Bronchial epithelial cell (primary cell): ENCODE measurements around the gene SLC25A18. TPM values are rescaled to one million over a fixed set of nuclear protein-coding genes. Genes with fewer than 3 reads are reported as not detected.

Source experiments
- DNase-seq: peaks from one replicate; pipeline ENCODE4 v3.0.0-alpha.2; 2010; ENCODE audit warnings: low read depth
- FAIRE-seq: peaks from 2 replicates; lab custom pipeline; 2011; peaks lifted over from hg19 to GRCh38; lab: Jason Lieb, UNC
- H3K27me3 ChIP-seq: 2 replicates; pipeline ENCODE4 v1.5.1; 2011; ENCODE audit warnings: low read length; ENCODE audit not compliant: control insufficient read depth, insufficient read depth
- H3K36me3 ChIP-seq: 2 replicates; pipeline ENCODE4 v1.5.1; 2011; ENCODE audit warnings: low read length; ENCODE audit not compliant: control insufficient read depth, insufficient read depth
- H3K4me3 ChIP-seq: 2 replicates; pipeline ENCODE4 v1.5.1; 2011; ENCODE audit warnings: mild to moderate bottlenecking, low read depth, low read length, control low read depth
- total RNA-seq: library from RNA; depleted of rRNA; stranded (reverse); fragments of >200 nt; gene quantifications from 2 replicates; pipeline ENCODE4 v1.2.1, GENCODE V29; 2014
- TF ChIP-seq, protein P1 (sequence below): IDR thresholded peaks from 2 replicates; pipeline ENCODE4 v1.5.1; 2011; ENCODE audit warnings: mild to moderate bottlenecking, moderate library complexity, low read length, control low read depth, inconsistent platforms; ENCODE audit not compliant: insufficient read depth, severe bottlenecking

The SLC25A18 gene
- total RNA-seq, 1 donor from 2014 or later, result not detected

DNA sequence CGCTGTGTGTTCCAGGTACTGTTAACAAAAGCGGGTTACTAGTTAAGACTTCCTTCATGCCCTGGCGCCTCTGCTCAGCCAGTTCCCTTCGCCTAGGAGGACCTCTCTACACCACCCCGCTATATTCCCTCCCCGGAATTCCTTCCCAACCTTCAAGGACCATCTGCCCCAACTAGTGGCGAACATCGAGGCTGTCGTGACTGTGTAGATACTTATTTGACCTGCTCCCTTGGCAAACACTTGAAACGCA is 74.8 kb downstream of the SLC25A18 start:
- Histone ChIP-seq H3K36me3 (peaks cover 1% of the 10 kb centered on the region), H3K4me3 (peak overlapping the region; percentile 75), H3K27me3 (no peaks in the 10 kb centered on the region)
- no peak for FAIRE-seq
- DNase-seq, result peak; percentile 76
- TF ChIP-seq, protein P1, sequence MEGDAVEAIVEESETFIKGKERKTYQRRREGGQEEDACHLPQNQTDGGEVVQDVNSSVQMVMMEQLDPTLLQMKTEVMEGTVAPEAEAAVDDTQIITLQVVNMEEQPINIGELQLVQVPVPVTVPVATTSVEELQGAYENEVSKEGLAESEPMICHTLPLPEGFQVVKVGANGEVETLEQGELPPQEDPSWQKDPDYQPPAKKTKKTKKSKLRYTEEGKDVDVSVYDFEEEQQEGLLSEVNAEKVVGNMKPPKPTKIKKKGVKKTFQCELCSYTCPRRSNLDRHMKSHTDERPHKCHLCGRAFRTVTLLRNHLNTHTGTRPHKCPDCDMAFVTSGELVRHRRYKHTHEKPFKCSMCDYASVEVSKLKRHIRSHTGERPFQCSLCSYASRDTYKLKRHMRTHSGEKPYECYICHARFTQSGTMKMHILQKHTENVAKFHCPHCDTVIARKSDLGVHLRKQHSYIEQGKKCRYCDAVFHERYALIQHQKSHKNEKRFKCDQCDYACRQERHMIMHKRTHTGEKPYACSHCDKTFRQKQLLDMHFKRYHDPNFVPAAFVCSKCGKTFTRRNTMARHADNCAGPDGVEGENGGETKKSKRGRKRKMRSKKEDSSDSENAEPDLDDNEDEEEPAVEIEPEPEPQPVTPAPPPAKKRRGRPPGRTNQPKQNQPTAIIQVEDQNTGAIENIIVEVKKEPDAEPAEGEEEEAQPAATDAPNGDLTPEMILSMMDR, result peak; percentile 20

DNA sequence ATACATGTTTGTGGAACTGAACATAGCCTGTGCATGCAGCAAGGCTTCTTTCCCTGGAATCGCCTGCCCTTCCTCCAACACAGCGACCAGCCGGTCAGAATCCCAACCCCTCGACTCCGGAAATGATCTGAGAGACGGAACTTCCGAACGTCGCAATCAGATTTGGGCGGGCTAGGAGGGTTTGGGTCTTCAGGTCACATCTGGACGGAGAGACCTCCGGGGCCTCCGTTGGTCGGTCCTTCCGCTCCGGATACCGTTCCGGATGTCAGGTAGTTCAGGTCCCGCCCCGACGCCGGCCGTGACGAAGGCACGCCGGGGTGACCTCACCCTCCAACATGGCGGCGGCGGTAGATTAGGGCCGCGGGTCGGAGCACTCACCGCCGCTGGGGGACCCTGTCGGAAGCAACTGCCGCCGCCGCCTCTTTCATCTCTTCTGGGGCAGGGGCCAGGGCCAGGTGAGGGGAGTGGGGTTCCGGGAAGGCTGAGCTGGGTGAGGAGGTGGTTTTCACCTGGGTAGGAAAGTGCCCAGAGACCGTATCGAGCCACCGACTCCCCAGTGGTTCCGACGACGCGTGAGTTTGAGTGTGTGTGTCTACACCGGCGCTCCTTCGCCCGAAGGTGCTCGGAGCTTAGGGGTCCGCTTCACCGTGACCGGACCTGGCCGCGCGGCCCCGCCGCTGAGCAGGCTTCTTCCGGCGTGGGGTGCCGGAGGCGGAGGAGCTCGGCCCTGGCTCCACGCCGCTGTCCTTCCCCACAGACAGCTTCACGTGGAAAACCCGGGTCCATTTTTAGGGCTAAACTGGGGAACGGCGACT is 75.3 kb downstream of the SLC25A18 start, which contains the start of gene BCL2L13:
TSS of gene BCL2L13 (plus strand) at position 326 of the 815 bp plus-strand sequence. CDS start 16,955 bp downstream, outside the sequence.
- peak; percentile 76 for DNase-seq
- FAIRE-seq, result no peak
- TF ChIP-seq, protein P1, result peak; percentile 10
- Histone ChIP-seq H3K27me3 (no peaks in the 10 kb centered on the region), H3K36me3 (peaks cover 1% of the 10 kb centered on the region), H3K4me3 (peak within 1 kb of the TSS; percentile 75)

DNA sequence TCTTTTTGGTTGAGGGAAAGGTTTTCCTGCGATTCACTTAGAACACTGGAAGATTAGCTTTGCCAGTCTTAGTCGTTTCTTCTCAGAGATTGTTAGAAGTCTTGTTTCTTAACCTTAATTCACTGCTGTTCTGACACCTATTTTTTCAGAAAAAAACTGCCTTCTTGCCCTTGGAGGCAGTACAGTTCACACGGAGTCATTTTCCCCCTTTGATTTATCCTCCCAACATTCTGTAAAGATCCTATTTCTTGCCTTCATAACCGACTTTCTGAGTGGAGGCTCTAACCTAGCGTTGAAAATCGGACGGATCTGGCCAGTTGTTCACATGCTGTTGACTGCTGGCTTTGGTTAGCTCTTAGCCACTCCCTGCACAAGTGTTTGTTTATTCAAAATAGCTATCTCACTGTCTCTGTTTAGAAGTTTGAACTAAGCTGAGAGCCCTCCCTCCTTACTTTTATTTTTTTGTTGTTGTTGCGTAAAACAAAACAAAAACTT is 76.0 kb downstream of the SLC25A18 start:
- Histone ChIP-seq H3K4me3 (peak overlapping the region; percentile 75), H3K27me3 (no peaks in the 10 kb centered on the region), H3K36me3 (peaks cover 1% of the 10 kb centered on the region)
- FAIRE-seq, result no peak
- TF ChIP-seq, protein P1, result no peak
- peak; percentile 47 for DNase-seq

Other genes with a start within 250 kb of the SLC25A18 start
- not detected in 2 replicates for gene CECR2, start 194.0 kb upstream of the SLC25A18 start, total RNA-seq
- gene ATP6V1E1, start 65.3 kb downstream of the SLC25A18 start, total RNA-seq, result 119 and 146 TPM in 2 replicates
- gene BCL2L13, start 75.3 kb downstream of the SLC25A18 start, total RNA-seq, result 48.4 and 54.3 TPM in 2 replicates
- 20.0 and 22.1 TPM in 2 replicates for gene BID, start 211.0 kb downstream of the SLC25A18 start, total RNA-seq